Activated T-cell treated with anti-CD3 and anti-CD28 coated beads, Interleukin-2, amount 50 U/mL, for 1 hour (primary cell): ENCODE measurements around the gene SIK3.
"Not testable (repeated sequence)": the region's sequence is repeated elsewhere in the genome, so short reads cannot be mapped to it uniquely, and the experiment has no call there.

Experiments used
- DNase-seq: peaks from one replicate; pipeline ENCODE4 v3.0.0-alpha.2; 2020

Gene SIK3

DNA sequence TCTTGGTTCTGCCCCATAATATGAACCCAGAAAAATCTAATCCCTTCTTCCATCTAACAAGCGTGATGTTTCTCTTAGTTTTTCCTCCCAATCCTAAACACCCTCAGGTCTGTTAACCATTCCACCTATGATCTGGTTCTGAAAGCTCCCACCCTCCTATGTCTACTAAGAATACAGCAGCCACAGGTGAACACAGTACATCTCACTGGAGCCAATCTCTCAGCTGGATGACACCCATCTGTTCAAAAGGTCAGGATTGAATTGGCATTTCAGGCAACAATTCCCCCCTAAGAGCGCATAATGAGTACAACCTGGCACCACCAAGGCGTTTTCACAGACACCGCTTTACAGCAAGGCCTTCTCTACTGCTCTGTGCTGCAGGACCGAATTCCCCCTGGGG lies 241.8 kb downstream of the SIK3 start:
- DNase-seq, result no peak

DNA sequence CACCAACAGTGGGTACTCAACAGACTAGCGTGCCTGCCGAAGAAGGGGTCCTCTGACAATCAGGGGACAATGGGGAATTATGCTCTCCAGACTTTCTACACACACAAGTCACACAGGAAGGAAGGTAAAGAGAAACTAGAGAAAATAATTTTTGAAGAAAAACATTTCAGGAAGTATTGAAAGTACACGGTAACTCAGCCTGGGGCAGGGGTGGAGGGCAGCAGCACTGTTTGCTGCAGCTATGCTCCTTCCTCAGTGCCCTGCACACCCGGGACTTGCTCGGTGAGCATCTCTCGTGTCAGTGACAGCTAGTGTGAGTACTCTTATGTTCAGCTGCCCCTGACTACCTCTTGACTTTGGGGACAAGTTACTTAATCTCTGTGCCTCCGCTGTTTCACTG lies 242.8 kb downstream of the SIK3 start:
- DNase-seq, result no peak

DNA sequence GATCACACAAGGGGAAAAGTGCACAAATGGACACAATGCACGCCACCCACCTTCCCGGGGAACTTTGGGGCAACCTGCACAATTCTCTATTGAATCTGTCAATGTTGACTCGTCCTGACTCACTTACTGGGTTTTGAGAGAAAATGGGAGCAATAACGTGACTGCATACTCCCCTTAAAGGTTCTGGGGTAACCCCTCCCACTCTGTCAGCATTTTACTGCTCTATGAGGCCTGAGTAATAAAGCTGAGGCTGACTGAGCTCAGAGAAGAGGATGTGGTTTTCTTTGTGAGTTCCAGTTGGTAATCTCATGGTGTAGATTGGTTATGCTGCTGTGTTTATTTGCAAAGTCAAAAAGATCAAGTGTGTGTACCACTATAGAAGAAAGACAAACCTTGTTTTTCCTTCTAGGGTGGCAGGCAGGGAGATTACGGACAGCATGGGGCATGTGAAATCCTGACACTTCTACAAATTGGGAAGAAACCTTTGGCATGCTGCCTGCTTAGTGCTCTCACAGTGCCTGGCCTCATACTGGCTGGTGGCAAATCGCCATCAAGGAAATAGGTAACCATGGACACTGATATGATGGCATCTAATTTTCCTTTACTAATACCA lies 244.7 kb downstream of the SIK3 start:
- peak; percentile 38 for DNase-seq

DNA sequence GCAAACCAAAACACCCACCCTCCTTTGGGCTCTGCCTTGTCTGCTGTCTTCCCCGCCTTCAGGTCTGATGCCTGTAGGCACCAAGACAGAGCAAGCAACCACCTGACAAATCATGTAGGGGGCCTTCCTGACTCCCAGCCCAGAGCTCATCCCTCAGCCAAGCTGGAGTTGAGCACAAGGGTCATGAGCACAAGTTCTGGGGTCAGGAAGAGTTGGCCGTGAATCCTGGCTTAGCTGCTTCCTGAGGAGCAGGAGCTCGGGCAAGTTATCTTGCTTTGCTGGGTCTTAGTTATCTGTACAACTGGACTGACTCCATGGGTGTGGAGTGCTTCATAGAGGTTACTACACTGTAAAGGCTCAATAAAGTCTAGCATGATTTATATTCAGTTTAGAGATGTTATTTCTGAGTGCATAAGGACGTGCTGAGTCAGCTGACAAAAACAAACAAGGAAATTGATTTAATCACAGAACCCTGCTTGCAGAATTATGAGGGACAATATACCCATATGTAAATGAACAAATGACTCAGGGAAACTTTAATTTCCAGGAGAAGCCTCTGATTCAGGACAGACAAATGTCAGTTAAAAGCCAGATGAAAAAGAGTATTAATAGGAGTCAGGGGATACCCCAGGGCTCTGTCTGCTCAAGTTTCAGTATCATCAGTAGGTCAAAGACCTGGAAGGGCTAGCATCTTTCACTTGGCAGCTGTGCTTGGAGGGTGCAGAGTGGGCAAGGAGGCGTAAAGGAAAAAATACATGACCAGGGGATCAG lies 245.8 kb downstream of the SIK3 start:
- no peak for DNase-seq

DNA sequence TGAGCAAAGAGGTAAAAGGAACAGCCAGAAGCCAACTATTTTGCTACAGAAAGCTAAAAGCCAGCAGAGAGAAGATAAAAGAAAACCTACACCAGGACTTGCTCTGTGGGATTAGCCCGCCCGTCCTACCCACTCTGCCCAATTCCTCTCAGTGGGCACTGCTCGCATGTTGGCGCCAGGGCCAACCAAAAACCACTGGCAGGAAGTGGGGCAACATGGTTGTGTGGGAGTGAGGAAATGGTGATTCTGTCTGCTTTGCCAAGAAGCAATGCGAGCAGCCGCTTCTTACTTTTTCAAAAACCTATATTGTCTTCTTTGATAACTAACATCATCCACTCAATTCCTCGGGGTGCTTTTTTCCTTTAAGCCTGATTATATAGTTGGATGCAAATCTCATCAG lies 246.6 kb downstream of the SIK3 start:
- DNase-seq, result peak; percentile 53

DNA sequence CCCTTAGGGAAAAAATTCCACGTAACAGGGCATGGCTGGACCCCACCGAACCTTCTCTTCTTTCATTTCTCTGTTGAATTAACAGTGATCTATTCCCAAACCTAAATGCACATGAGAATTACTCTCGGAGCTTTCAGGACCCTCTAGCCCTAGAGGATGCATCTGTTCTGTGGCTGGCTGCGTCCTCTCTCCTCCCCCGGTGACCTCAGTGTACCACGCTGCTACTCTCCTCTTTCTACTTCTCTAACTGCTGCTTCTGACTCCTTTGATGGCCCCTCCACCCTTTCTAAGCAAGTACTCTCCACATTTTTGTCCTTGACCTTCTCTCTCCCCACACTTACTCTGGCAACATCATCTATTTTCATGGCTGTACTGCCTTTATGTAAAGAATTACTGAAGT lies 248.7 kb downstream of the SIK3 start:
- DNase-seq, result no peak

DNA sequence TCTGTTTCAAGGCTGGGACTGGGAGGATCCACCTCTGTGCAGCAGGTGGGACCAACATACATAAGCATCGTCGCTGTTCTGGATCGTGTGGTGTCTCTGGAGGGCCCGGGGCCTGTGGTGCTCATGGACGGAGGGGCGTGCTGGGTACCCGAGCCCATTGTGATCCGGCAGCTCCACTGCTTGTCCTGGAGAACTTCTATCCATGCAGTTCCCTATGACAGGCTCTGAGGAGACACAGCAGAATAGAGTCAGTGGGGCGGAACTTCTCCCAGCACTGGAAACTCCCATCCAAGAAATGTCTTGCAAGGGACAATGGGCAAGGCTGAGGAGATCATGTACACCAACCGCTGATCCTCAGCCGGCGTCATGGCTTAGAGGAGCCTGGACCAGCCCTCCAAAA lies 249.2 kb downstream of the SIK3 start:
- no peak for DNase-seq

DNA sequence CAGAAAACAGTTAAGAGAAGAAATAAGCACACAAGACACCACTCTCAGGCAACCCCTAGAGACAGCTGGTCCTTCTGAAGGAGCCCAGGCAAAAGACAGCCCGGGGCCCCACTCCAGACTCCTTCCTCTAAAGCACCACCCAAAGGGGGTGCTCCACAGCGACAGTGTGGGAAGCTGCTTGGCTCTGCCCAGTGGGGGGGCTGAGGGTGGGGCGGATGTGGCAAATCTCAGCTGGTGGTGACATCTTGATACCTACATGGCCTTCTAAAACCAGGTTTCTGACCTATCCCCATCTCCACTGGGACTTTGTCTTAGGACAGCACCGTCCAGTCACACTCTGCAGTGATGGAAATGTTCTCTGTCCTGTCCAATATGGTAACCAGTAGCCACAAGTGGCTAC lies 250.6 kb downstream of the SIK3 start:
- DNase-seq, result no peak

DNA sequence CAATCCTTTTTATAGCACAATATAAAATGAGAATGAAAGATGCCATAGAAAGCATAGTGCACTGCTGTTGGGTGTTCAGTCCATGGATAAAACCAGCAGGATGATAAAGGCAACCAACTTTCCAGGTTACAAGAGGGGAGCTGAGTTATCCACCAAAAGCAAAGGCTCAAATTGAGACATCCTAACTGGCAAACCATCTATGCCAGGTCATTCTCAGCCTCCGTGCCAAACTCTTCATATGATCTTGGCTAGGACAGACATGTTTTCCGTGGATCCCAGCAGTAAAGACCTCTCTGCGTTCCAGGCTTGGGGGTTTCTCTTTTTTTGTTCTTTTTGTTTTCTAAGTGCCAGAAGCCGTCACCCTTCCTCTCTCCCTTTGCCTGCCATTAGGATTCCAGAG lies 253.5 kb downstream of the SIK3 start:
- DNase-seq, result no peak

DNA sequence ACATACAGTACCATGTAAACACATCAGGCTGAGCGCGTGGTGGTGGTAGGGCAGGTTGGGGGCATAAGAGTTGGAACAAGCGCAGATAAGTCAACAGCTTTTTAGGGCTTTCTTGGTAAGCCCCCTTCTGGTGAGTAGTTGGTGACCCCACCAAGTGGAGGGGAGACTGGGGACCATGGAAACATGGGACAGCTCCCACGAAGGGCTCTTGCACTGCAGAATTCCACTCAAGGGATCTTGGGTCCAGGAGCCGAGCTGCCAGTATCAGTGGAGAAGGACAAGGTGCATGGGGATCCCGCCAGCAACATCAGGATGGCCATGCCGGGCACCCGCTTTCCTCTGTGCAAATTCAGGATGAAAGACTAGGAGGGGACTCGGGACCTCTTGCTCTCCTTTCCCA lies 254.6 kb downstream of the SIK3 start:
- no peak for DNase-seq

DNA sequence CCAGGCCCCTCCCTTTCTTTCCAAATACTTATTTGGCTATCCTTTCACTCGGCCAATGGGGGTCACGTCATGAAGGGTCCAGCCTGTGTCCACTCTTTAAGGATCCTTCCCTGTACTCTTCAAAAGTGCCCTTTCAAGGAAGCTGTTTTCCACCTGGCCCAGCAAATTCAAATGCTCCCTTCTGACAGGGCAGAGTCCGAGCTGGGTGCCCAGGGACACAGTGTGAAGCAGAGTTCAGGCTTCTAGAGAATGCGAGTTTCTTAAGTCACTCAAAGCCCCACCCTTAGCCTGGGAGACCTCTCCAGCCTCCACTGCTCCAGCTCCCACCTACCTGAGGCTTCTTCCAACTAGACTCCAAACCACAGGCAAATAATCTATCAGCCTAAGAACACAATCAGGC lies 255.3 kb downstream of the SIK3 start:
- DNase-seq, result no peak

DNA sequence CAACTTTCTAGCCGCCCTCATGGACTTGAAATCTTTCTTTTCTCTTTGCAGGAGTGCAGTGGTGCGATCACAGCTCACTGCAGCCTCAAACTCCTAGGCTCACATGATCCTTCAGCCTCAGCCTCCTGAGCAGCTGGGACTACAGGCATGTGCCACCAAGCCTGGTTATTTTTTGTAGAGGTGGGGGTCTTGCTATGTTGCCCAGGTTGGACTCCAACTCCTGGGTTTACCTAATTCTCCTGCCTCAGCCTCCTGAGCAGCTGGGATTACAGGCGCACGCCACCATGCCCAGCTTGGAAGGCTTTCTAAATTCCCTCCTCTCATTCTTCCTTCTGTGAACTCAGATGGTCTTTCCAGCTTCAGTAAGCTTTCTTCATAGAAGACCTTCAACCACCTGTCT lies 256.1 kb downstream of the SIK3 start:
- no peak for DNase-seq

DNA sequence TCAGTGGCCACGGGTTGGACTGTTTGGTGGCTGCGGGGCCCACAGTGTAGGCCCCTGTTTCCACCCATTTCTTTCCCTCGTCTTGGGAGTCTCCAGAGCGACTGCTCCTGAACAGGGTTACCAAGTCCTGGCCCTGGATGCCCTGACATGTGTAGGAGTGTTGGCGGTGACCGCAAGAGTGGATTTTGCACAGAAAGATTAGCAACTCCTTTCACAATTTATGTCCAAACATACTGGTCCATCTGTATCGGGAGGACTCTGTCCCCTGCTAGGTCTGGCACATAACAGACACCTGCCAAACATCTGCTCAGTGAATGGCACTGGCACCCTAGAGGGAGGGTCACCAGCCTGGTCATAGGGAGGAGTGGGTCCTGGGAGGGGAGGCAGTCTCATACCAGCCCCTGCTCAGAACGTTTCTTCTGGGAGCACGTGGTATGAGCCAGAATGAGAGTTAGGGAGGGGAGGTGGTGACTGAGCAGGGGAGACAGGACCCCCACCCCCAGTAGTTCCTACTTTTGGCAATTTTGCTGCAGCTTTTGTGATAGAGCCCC lies 257.4 kb downstream of the SIK3 start:
- no peak for DNase-seq

DNA sequence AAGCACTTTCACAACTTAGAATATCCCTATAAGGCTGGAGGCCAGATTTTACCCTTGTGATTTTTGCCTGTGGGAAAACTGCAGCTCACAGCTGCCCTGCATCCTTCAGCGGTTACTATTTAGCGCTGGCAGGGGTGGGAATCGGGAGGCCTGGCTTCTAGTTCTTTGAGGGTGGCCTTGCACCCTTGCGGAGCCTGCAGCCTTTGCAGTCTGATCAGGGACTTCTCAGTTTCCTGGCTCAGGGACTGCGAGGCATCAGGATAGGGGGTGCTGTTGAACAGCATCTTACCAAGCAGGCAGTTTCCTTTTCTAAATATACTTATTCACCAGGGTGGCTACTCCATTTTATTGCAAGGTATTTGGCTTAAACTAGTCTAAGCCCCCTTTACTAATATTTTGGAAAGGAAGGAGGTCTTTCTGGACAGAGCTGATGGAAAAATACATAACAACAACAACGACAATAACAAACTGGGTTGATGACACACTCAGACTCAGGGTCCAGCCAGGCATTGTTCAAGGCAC lies 257.9 kb downstream of the SIK3 start:
- no peak for DNase-seq

DNA sequence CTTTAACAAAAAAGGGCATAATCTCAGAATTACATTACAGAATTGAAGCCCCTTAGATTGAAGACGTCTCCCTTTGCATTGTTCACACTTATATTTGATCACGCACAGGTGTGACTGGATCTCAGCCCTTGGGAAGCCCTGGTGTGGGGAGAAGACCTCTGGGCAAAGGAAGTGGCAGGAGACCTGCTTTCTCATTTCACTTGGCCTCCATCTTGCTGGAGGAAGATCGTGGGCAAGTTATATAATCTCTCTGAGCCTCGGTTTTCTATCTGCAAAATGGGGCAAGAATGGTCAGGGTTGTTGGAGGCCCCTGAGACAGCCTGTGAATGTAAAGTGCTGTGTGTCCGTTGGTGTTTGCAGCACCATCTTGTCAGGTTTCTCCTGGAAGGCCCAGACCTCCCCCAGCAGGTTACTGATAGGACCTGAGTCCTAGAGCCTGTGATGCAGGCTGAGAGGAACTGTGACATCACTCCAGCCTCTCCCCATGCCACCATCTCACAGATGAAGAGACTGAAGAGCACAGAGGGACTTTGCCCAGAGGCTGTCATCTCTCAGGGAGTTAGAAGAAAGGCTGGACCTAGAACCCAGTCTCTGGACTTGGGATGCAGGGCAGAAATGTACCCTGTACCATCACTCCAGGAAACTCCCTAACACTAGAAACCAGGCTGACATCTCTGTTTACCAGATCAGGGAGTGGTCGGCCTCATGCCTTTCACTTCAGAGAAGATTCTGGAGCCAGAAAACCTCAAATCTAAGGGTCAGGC lies 259.7 kb downstream of the SIK3 start:
- DNase-seq, result no peak

DNA sequence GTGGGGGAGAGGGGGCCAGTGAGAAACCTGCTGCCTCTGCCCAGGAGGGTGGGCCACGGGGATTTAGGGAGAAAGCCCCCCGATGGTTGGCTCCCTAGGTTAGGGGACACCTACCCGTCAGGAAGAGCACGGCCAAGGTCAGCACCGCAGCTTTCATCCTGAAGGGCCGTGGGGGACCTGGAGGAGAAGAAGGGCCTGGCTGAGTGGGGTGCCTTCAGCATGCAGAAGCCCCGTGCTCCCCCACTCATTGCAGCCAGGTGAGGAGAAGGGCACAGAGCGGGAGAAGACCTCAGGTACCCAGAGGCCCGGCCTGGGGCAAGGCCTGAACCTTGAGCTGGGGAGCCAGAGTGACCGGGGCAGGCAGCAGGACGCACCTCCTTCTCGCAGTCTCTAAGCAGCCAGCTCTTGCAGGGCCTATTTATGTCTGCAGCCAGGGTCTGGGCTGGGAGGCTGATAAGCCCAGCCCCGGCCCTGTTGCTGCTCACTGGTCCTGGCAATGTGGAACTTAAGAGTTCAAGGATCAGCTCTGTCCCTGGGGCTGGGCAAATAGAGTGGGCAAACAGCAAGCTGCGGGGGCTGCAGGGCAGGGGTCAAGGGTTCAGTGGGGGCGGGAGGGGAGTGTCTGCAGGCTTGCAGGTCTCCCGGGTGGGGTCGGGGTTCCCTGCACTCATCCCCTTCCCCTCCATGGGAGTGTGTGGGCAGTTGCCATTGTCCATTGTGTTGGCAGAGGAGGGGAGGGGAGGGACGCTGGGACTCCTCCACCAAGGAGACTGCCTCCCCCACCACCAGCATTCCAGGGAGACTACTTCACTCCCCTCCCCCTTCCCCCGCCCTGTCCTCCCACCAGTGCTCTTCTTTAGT lies 260.8 kb downstream of the SIK3 start, which contains the start of gene APOA1:
APOA1 (minus strand) TSS at position 392 of the 861 bp plus-strand sequence; CDS start at position 157, 235 bp downstream.
- DNase-seq, result no peak

DNA sequence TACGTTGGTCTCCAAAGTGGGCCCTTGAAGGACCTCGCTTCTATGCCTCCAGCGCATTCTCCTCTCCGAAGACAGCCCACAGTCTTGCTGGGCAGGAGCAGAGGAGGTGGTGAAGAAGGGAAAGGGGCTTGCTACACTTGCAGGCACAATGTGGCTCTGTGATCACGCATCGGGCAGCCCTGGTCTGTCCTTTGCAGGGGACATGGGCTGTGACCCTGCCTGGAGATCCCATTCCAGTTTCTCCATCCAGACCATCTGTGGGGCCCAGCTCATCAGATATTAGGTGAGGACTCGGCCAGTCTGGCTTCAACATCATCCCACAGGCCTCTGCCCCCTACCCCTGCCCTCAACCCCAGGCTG lies 261.6 kb downstream of the SIK3 start:
- no peak for DNase-seq

DNA sequence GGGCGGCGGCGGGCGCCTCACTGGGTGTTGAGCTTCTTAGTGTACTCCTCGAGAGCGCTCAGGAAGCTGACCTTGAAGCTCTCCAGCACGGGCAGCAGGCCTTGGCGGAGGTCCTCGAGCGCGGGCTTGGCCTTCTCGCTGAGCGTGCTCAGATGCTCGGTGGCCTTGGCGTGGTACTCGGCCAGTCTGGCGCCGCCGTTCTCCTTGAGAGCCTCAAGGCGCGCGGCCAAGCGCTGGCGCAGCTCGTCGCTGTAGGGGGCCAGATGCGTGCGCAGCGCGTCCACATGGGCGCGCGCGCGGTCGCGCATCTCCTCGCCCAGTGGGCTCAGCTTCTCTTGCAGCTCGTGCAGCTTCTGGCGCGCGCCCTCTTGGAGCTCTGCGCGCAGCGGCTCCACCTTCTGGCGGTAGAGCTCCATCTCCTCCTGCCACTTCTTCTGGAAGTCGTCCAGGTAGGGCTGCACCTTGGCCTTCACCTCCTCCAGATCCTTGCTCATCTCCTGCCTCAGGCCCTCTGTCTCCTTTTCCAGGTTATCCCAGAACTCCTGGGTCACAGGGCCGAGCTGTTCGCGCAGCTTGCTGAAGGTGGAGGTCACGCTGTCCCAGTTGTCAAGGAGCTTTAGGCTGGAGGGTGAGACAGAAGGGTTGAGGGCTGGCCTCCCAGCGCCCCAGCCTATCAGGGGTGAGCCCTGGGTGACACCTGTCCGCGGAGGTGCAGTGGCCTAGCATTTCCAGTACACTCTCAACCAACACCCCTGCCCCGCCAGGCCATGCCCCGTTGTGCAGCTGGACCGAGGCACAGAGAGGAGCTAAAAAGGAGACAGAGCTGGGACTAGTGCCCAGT lies 262.2 kb downstream of the SIK3 start:
- peak; percentile 84 for DNase-seq

DNA sequence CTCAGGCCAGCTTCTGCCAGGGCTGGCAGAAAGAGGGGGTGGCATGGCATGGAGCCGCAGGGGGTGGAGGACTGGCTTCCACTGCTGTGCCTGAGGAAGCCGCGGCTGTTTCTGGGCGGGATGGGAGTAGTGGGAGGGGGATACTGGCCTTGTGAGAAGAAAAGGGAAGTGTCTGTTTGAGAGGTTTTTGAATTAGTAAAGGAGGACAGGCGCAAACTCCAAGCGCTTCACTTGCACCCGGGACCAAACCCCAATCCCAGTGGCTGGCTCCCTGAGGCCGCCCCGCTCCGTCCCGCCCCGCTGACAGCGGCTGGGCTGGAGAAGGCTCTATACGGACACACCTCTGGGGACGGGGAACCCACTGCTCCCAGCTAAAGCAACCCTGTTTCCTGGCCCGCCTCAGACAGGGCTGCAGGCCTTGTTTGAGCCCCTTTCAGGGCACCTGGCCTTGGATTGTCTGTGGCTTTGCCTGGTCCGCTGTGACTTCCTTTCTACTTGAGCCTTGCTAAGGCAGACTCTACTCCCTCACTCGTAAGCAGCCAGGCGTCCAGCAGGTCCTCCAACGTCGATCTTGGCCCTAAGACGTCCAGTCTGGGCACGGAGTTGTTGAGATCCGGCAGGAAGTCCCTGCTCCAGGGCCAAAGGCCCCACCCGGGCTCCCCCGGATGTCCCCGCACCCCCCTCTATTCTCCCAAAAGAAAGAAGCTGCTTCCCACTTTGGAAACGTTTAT lies 263.0 kb downstream of the SIK3 start:
- no peak for DNase-seq

DNA sequence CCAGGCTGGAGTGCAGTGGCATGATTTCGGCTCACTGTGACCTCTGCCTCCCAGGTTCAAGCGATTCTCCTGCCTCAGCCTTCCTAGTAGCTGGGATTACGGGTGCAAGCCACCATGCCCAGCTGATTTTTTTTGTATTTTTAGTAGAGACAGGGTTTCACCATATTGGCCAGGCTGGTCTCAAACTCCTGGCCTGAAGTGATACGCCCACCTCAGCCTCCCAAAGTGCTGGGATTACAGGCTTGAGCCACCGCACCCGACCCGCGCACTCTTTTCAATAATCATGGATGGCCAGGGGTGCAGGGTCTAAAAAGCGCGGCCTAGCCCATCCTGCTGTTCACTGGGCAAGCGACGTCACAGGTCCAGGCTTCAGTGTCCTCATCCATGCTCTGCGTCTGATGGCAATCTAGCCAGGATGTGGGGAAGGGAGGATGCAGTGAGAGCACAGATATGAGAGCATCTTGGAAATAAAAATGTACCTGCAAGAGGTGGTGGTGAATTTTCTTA lies 263.6 kb downstream of the SIK3 start:
- DNase-seq, result not testable (repeated sequence)
